Bronchial epithelial cell (primary cell): Measurements from ENCODE around the gene JAKMIP1. TPM values are rescaled to one million over a fixed set of nuclear protein-coding genes. Genes with fewer than 3 reads are reported as not detected.

Experiments
- DNase-seq: peaks from one replicate; pipeline ENCODE4 v3.0.0-alpha.2; 2010; ENCODE audit warnings: low read depth
- FAIRE-seq: peaks from 2 replicates; lab custom pipeline; 2011; peaks lifted over from hg19 to GRCh38; lab: Jason Lieb, UNC
- H3K27me3 ChIP-seq: 2 replicates; pipeline ENCODE4 v1.5.1; 2011; ENCODE audit warnings: low read length; ENCODE audit not compliant: control insufficient read depth, insufficient read depth
- H3K36me3 ChIP-seq: 2 replicates; pipeline ENCODE4 v1.5.1; 2011; ENCODE audit warnings: low read length; ENCODE audit not compliant: control insufficient read depth, insufficient read depth
- H3K4me3 ChIP-seq: 2 replicates; pipeline ENCODE4 v1.5.1; 2011; ENCODE audit warnings: mild to moderate bottlenecking, low read depth, low read length, control low read depth
- CTCF ChIP-seq: IDR thresholded peaks from 2 replicates; pipeline ENCODE4 v1.5.1; 2011; ENCODE audit warnings: mild to moderate bottlenecking, moderate library complexity, low read length, control low read depth, inconsistent platforms; ENCODE audit not compliant: insufficient read depth, severe bottlenecking
- total RNA-seq: library from RNA; depleted of rRNA; stranded (reverse); fragments of >200 nt; gene quantifications from 2 replicates; pipeline ENCODE4 v1.2.1, GENCODE V29; 2014

The JAKMIP1 gene
- total RNA-seq, 1 donor from 2014 or later: not detected

GRCh38 chr4:6179362-6179761, 21.0 kb downstream of the JAKMIP1 start:
- Histone ChIP-seq H3K4me3 (no peak overlapping the region), H3K27me3 (no peaks in the 10 kb centered on the region), H3K36me3 (no peaks in the 10 kb centered on the region)
- FAIRE-seq (no peak), DNase-seq (no peak)
- TF ChIP-seq CTCF: no peak

- no peaks in the 10 kb centered on the region for H3K27me3 ChIP-seq
- TF ChIP-seq CTCF: no peak
- peak; percentile 27 for DNase-seq
- H3K36me3 ChIP-seq: no peaks in the 10 kb centered on the region
- no peak for FAIRE-seq
- no peak overlapping the region for H3K4me3 ChIP-seq
Measured at GRCh38 chr4:6178757-6179156, 21.6 kb downstream of the JAKMIP1 start.

GRCh38 chr4:6177587-6178197, 22.7 kb downstream of the JAKMIP1 start:
- Histone ChIP-seq H3K4me3 (no peak overlapping the region), H3K27me3 (no peaks in the 10 kb centered on the region), H3K36me3 (no peaks in the 10 kb centered on the region)
- FAIRE-seq (no peak), DNase-seq (no peak)
- TF ChIP-seq CTCF: no peak

GRCh38 chr4:6175426-6175825, 24.9 kb downstream of the JAKMIP1 start:
- DNase-seq: no peak
- FAIRE-seq: no peak
- H3K4me3 ChIP-seq: no peak overlapping the region
- TF ChIP-seq CTCF: no peak
- H3K36me3 ChIP-seq: no peaks in the 10 kb centered on the region
- H3K27me3 ChIP-seq: no peaks in the 10 kb centered on the region

- H3K36me3 ChIP-seq: no peaks in the 10 kb centered on the region
- no peak overlapping the region for H3K4me3 ChIP-seq
- H3K27me3 ChIP-seq: no peaks in the 10 kb centered on the region
- DNase-seq: no peak
- TF ChIP-seq CTCF: no peak
- no peak for FAIRE-seq
Measured at GRCh38 chr4:6172927-6173200, 27.5 kb downstream of the JAKMIP1 start.
